Heart left ventricle (tissue), 13 donors: ENCODE results near the gene JPT1.

Source experiments
- POLR2A ChIP-seq, 2 donors: fragments of 450-650 bp; IDR thresholded peaks; one replicate each; pipeline ENCODE4 v1.6.1; 2017; ENCODE audit warnings: antibody characterized with exemption in 2 of 2, mild to moderate bottlenecking in 2 of 2, moderate library complexity in 2 of 2
- TF ChIP-seq, protein P1 (sequence below), 12 donors: fragments of 200-600 bp; sonication (generic) in 4 of 12; IDR thresholded peaks; one replicate each; pipeline versions ENCODE4 v1.5.0 to v1.8.0; 2018 to 2022; ENCODE audit warnings: antibody characterized with exemption in 12 of 12, mild to moderate bottlenecking in 5 of 12
- donor health status: ischemic (EF 13 %, LVEDD 7.1; RV severe dilation, severe dysfunction).
- donor health status: DM: no; HTN: yes; CAD: no.
- donor health status: DM: no; HTN: no; CAD: no.
- donor health status: ischemic (EF 25% LVEDD 6.9; RV normal size, moderate dysfunction).
- donor health status: ischemic (EF 25% LVEDD 5.7; RV mildly dilated, moderate dysfunction).
- donor health status: ischemic (EF 35%, LVEDD 5.7; RV mildly dilated, moderate dysfunction).
- donor health status: nonischemic (EF 11% LVEDD 7.7; RV severe dilation, severe dysfunction).
- donor health status: DM: yes; HTN: yes; CAD: no.
- donor health status: PGD.
- donor health status: ischemic (EF 29% LVEDD 5.4; RV normal size, mild dysfunction).
- donor health status: nonischemic (EF 23%, LVEDD 6.1; RV moderate dilation, normal function).

DNA sequence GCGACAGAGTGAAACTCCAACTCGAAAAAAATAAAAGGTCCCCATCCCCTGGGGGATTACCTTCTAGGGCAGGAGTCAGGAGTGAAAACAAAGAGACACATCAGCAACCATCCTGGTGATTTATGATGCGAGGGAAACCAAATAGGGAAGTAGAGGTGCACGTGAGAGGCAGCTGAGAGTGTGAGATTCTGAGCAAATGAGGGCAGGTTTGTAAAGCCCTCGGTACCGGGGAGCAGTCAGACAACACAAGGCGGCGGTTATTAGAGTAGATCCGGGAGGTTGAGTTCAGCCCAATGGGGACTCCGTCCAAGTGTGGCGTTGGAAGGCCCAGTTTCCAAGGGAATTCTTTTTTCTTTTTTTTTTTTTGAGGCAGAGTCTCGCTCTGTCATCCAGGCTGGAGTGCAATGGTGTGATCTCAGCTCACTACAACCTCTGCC is 51.9 kb downstream of the JPT1 start:
- TF ChIP-seq, protein P1, sequence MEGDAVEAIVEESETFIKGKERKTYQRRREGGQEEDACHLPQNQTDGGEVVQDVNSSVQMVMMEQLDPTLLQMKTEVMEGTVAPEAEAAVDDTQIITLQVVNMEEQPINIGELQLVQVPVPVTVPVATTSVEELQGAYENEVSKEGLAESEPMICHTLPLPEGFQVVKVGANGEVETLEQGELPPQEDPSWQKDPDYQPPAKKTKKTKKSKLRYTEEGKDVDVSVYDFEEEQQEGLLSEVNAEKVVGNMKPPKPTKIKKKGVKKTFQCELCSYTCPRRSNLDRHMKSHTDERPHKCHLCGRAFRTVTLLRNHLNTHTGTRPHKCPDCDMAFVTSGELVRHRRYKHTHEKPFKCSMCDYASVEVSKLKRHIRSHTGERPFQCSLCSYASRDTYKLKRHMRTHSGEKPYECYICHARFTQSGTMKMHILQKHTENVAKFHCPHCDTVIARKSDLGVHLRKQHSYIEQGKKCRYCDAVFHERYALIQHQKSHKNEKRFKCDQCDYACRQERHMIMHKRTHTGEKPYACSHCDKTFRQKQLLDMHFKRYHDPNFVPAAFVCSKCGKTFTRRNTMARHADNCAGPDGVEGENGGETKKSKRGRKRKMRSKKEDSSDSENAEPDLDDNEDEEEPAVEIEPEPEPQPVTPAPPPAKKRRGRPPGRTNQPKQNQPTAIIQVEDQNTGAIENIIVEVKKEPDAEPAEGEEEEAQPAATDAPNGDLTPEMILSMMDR (IDR thresholded peaks at IDR 0.05): no peak
- no peak for TF ChIP-seq POLR2A (IDR thresholded peaks at IDR 0.05)
